NCI-H1092 (cell line): ENCODE data around the gene SLC19A1.
"Not testable (repeated sequence)": the region's sequence is repeated elsewhere in the genome, so short reads cannot be mapped to it uniquely, and the experiment has no call there.

Experiments used
- DNase-seq: peaks from one replicate; lab custom pipeline; 2025; lab: John Stamatoyannopoulos, UW

Gene SLC19A1

DNA sequence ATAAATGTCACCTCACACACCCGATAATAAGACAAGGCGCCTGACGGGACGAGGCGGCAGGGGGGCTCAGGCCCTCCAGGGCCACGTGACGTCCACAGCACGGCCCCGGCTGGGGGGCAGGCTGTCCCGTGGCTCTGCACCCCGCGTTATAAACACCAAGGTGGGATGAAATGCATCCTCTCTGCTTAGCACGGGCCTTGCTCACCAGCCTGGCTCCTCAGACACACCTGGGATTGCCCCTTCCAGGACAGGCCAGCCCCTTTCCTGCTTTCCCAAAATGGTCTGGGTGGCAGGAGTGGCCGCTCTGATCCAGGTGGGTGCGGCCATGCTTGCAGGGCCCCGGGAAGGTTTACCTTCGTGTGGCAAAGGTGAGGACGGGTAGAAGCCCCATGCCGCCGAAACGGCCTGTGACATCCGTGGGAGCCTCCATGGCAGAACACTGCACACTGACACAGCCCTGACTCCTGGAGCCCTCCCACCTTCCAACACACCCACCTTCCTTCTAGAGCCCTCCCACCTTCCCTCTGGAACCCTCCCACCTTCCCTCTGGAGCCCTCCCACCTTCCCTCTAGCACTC is 35.9 kb downstream of the SLC19A1 start:
- DNase-seq, result no peak

DNA sequence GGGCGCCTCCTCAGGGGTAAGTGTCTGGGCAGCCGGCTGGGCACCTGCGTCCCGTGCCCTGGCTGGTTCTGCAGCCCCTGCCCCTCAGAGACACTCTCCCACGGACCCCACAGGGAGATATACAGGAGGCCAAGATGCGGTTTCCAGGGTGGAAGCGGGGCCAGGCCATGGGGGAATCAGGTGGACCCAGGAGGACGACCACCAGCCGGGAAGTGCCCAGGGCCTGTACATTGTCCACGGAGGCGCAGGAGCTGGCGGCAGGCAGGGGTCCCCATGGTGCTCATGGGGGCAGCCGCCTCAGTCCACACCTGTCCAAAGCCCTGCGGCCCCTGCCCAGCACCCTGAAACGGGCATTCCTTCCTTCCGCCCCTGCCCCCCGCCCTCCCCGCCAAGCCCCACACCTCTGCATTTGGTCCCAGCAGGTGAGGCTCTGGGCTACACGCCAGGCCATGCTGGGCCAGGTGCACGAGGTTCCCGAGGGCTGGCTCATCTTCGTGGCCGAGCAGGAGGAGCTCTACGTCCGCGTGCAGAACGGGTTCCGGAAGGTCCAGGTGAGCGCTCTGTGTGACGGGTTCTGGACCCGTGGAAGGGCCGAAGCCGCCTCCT is 36.7 kb downstream of the SLC19A1 start:
- DNase-seq, result no peak

GRCh38 chr21:45504516-45505415 is 37.5 kb downstream of the SLC19A1 start:
- DNase-seq, result no peak

DNA sequence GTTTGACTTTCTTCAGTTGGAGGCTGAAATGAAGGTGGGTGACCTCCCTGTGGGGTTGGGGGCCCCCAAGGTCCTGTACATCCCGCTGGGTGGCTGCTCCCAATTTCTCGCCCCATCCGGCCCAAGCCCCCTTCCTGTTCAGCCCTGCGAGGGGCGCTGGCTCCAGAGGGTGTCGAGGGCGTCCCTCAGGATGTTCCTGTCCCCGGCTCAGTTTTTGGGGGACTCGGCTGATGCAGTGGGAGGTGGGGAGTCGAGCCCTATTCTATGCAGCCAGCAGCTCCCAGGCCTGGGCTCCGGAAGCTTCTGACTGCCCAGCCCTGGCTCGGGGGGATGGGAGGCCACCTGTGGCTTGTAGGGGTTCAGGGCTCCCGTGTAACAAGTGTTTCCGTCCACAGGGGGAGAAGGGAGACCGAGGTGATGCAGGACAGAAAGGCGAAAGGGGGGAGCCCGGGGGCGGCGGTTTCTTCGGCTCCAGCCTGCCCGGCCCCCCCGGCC is 38.2 kb downstream of the SLC19A1 start:
- DNase-seq, result no peak

- DNase-seq, result not testable (repeated sequence)
These were observed 39.0 kb downstream of the SLC19A1 start for GRCh38 chr21:45503226-45503625.

DNA sequence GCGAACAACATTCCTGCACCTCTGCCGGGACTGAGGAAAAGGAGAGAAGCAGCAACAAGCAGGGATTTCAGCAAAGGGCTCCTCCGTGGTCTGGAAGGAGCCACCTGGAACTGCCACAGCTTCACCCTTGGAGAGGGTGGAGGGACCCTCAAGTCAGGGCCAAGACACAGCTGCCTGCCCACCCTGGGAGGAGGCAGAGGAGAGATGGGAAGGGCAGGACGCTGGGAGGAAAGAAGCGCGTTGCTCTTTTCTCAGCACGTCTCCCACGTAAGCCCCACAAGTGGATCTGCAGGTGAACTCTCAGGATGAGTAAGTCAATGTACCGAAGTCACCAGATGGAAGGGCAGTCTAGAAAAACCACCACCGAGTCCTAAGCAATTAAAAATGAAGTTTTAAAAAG is 39.6 kb downstream of the SLC19A1 start:
- DNase-seq, result no peak

GRCh38 chr21:45502006-45502345 is 40.3 kb downstream of the SLC19A1 start:
- DNase-seq, result no peak

GRCh38 chr21:45501081-45502005 is 40.9 kb downstream of the SLC19A1 start:
- not testable (repeated sequence) for DNase-seq

- DNase-seq, result no peak
These were observed 42.2 kb downstream of the SLC19A1 start for GRCh38 chr21:45499970-45500577.

DNA sequence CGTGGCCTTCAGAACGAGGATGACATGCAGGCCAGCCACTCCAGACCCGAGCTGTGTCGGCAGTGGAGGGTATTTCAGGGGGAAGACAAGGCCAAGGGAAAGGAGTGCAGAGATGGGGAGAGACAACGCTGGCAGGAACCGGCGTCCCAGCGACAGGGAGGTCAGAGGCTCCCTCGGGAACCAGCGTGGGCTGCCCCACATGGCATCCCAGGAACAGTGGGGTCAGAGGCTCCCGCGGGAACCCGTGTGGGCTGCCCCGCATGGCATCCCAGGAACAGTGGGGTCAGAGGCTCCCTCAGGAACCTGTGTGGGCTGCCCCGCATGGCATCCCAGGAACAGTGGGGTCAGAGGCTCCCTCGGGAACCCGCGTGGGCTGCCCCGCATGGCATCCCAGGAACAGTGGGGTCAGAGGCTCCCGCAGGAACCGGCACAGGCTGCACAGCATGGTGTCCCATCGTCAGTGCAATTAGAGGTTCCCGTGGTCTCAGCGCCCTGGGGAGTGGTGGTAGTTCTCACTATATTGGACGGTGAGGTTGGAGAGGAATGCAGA is 43.0 kb downstream of the SLC19A1 start:
- DNase-seq, result no peak

DNA sequence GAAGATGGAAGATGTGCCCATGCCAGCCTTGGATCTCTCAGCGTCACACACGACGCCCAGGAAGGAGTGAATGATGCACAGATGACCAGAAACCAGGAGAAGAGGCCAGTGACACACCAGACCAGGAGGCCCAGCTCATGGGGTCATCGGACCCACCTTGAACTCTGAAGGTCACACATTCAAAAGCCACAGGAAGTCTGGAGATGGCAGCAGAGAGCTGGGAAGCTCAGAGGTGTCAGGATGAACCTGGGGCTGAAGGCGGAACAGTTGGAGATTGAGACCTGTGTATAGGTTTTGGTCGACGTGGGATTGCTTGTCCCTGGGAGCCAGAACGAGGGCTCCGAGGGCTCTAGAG is 43.6 kb downstream of the SLC19A1 start:
- DNase-seq, result no peak

DNA sequence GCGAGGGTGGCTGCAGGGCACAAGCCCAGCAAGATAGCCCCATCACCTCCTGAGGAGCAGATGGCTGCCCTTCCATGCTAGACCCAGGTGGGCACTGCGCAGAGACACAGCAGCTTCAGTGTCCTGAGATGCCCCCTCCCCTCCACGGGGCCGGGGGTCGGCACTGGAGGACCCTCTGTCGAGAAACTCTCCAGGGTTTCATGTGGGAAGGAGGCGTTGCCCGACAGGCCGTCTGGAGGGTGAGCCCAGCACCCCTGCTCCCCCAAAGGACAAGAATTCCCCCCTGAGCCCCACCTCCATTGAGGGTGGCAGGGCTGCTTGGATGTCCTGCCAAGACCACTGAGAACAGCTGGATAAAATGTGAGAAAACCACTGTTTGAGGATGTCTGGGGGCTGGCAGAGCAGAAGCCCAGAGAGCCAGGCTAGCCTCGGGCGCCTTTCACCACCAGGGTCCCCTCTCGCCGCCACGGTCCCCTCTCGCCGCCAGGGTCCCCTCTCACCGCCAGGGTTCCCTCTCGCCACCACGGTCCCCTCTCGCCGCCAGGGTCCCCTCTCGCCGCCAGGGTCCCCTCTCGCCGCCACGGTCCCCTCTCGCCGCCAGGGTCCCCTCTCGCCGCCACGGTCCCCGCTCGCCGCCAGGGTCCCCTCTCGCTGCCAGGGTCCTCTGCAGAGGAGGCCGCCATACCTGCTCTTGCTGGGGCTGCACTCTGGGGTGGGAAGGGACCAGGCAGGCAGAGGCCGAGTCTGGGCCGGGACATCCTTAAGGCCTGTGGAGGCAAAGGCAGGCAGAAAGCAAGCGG is 44.2 kb downstream of the SLC19A1 start:
- DNase-seq, result no peak

DNA sequence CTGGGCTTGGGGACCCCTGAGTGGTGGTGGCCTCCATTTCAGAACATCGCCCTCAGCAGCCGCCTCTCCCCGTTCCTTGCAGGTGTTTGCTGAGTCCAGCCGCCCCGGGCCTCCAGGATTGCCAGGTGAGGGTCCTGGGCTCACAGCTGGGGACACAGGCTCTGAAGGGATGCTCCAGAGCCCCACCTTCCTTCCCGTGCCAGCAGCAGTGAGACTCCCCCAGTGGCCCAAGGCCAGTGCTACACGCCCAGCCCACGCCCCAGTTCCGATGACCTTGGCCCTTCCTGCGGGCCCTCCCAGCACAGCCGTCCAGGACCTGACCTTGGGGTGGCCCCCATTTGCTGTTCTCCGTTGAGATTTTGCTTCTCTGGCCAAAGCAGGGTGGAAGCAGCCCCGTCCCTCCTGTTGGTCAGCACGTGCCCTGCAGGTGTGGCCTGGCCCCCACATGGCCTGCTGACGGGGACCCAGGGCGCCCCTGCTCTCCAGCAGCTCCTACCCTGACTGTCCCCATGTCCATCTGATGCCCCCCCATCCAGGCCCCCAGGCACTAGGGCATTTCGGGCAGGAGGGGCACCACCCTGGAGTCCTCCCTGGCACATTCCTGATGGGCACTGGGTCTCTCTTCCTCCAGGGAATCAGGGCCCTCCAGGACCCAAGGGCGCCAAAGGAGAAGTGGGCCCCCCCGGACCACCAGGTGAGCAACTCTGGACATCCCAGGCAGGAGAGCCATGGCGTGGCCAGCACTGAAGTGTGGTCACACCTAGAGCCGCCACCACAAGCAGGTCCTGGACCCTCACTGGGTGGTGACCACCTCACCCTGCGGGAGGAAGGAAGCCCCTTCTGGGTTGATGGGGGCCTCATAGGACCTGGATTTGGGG is 45.0 kb downstream of the SLC19A1 start:
- no peak for DNase-seq

DNA sequence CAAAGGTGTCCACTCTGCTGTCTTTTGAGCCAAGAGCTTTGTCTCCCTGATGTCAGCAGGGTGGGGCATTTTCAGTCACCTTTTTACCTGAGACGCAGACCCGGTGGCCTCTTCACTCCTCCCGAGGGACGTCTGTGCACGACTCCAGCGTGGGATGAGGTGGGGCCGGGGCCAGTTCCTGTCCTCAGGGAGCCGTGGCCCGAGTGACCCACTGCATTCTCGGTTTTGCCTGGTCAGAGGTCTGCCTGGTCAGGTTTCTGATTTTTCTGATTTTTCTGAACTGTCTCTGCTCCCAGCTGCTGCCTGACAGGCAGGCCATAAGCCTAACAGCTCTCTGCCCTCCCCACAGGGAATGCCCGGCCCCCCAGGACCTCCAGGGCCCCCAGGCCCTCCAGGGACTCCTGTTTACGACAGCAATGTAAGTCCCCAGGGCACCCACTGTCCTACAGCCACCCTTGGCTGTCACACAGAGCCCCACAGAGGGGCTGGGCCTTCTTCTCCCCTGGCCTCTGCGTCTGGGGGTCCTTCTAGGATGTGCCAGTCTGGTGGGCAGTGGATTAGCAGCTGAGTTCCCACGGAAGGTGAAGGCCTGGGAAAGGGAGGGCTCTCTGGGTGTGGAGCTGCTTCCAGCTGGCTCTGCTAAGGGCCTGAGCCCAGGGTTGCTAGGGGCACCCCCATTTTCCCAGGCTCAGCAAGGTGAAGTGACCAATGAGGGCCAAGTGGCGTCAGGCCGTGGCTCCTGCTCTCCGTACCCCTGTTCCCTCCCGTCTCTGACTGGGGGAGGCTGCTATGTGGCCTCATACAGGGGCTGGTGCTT is 45.9 kb downstream of the SLC19A1 start:
- no peak for DNase-seq

DNA sequence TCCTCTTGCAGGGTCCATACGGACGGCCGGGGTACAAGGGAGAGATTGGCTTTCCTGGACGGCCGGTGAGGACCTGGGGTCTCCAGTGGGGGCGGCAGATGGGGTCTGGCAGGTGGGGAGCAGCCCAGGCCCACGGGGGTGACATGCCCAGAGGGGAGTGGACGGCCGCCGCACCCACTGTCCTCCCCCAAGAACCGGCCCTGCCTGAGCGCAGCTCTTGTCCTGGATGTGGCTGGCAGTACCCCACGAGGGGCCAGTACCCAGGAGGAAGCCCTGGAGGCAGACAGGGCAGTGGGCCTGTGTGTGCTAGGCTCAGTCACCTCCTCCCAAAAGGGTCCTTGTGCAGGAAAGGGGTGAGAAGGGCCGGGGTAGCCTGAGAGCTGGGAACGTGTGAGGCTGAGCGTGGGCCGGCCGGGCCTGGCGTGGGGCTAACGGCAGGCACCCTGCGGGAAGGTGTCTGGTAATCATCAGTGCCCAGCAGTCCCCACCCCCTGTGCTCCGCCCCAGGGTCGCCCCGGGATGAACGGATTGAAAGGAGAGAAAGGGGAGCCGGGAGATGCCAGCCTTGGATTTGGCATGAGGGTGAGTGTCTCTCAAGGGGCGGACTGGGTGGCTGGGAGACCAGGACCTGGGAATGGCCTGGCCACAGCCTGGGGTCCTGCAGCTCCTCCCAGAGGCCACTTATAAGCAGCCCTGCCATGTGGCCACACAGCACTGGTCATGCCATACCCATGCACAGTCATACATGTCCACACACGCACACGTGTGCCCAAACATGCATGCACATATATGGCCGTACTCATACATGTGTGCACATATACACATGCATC is 47.2 kb downstream of the SLC19A1 start:
- DNase-seq, result no peak

DNA sequence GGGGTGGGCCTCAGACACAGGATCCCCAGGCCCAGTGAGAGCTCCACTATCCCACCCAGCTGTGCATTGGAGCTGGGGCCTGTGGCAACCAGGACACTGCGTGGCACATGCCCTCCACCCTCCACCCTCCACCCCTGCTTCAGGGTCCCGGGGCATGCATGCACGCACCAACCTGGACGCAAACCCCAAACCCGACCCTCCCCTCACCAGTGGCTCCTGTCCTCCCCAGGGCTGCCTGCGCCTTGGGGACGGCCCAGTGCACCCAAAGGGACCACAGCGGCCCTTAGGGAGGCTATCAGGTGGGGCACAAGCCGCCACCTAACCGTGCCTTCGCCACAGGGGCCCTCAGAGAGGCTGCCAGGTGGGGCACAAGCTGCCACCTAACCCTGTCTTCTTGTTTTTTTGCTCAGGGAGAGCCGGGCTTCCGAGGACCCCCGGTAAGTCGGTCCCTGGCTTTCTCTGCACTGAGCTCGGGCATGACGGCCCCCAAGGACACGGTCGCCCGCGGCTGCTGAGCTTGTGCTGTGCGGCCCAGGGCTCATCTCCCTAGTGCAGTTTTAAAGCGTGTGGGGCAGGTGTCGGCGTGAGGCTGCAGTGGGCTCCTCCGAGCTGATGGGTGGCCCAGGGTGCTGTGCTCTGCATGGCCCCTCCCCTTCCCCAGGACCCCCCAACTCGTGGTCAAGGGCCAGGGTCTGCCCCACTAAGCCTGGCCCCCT is 47.9 kb downstream of the SLC19A1 start:
- DNase-seq, result no peak

GRCh38 chr21:45493401-45494001 is 48.7 kb downstream of the SLC19A1 start:
- no peak for DNase-seq
